ENCODE measurements around the gene ATN1. TPM values are rescaled to one million over a fixed set of nuclear protein-coding genes. Genes with fewer than 3 reads are reported as not detected.

The ATN1 gene
- total RNA-seq, 1 experiment from 2014 or later, result 62.0 TPM

DNA sequence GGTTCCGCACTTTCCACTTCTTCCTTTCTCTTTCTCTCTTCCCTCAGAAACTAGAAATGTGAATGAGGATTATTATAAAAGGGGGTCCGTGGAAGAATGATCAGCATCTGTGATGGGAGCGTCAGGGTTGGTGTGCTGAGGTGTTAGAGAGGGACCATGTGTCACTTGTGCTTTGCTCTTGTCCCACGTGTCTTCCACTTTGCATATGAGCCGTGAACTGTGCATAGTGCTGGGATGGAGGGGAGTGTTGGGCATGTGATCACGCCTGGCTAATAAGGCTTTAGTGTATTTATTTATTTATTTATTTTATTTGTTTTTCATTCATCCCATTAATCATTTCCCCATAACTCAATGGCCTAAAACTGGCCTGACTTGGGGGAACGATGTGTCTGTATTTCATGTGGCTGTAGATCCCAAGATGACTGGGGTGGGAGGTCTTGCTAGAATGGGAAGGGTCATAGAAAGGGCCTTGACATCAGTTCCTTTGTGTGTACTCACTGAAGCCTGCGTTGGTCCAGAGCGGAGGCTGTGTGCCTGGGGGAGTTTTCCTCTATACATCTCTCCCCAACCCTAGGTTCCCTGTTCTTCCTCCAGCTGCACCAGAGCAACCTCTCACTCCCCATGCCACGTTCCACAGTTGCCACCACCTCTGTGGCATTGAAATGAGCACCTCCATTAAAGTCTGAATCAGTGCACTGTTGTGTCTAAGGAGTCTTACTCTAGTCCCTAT lies 4.6 kb upstream of the ATN1 start:
- H3K4me1 Mint-ChIP-seq (ENCODE audit: low read depth, unreplicated experiment), result peaks cover 35% of the 10 kb centered on the region
- H3K27ac Mint-ChIP-seq (ENCODE audit: unreplicated experiment), result no peak overlapping the region
- no peak for DNase-seq
- no peaks in the 10 kb centered on the region for H3K27me3 Mint-ChIP-seq (ENCODE audit: unreplicated experiment)
- BruUV-seq (replicated peaks), result no TSS peak
- peaks cover 45% of the 10 kb centered on the region for H3K36me3 Mint-ChIP-seq (ENCODE audit: insufficient read depth, unreplicated experiment)
- no peaks in the 10 kb centered on the region for H3K9me3 Mint-ChIP-seq (ENCODE audit: low read depth, unreplicated experiment)
- TF ChIP-seq CTCF (IDR thresholded peaks at IDR 0.05; ENCODE audit: unreplicated experiment), result no peak
- CTCF ChIA-PET, result no interaction called here
- intact Hi-C loops (cut with micrococcal nuclease; ENCODE audit: unreplicated experiment), result no loop called here
- no peak overlapping the region for H3K4me3 Mint-ChIP-seq (ENCODE audit: low read depth, unreplicated experiment)

DNA sequence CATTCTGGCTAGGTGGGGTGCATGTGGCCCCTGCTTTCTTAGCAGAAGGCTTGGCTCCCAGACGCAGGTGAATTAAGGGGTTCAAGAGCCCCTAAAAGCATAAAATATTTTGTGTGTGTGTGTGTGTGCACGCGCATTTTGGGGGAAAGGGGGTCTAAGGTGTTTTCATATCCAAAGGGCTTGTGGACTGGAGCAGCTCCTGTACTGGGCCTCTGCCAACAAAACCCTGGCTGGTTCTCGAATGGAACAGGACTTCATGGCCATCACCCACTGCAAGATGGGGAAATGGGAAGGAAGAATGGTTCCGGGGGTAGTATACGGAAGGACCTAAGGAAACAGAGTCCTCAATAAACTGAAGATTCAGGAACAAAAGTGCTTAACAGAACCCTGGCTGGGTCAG lies 3.9 kb upstream of the ATN1 start:
- intact Hi-C loops (cut with micrococcal nuclease; ENCODE audit: unreplicated experiment), result no loop called here
- DNase-seq, result no peak
- peaks cover 38% of the 10 kb centered on the region for H3K4me1 Mint-ChIP-seq (ENCODE audit: low read depth, unreplicated experiment)
- no peak overlapping the region for H3K27ac Mint-ChIP-seq (ENCODE audit: unreplicated experiment)
- TF ChIP-seq CTCF (IDR thresholded peaks at IDR 0.05; ENCODE audit: unreplicated experiment), result no peak
- peaks cover 51% of the 10 kb centered on the region for H3K36me3 Mint-ChIP-seq (ENCODE audit: insufficient read depth, unreplicated experiment)
- H3K9me3 Mint-ChIP-seq (ENCODE audit: low read depth, unreplicated experiment), result no peaks in the 10 kb centered on the region
- no TSS peak for BruUV-seq (replicated peaks)
- no peak overlapping the region for H3K4me3 Mint-ChIP-seq (ENCODE audit: low read depth, unreplicated experiment)
- CTCF ChIA-PET, result interaction anchor here (2.8 kb wide), 1 partner anchor 54 kb away, joined by 24 read pairs; no protein-coding TSS in a partner anchor
- H3K27me3 Mint-ChIP-seq (ENCODE audit: unreplicated experiment), result no peaks in the 10 kb centered on the region

- no peaks in the 10 kb centered on the region for H3K27me3 Mint-ChIP-seq (ENCODE audit: unreplicated experiment)
- DNase-seq, result no peak
- intact Hi-C loops (cut with micrococcal nuclease; ENCODE audit: unreplicated experiment), result loop anchor here (5.0 kb wide), 1 partner anchor 58 kb away; the partner anchor contains the start of gene TPI1
- H3K9me3 Mint-ChIP-seq (ENCODE audit: low read depth, unreplicated experiment), result no peaks in the 10 kb centered on the region
- peaks cover 57% of the 10 kb centered on the region for H3K36me3 Mint-ChIP-seq (ENCODE audit: insufficient read depth, unreplicated experiment)
- CTCF ChIA-PET, result interaction anchor here (0.9 to 2.8 kb wide), 11 partner anchors 9 to 73 kb away, joined by 3 to 24 read pairs (median 5); partner anchors contain the start of genes C12orf57, ENO2, RNU7-1 and SPSB2
- H3K4me1 Mint-ChIP-seq (ENCODE audit: low read depth, unreplicated experiment), result peaks cover 52% of the 10 kb centered on the region
- no TSS peak for BruUV-seq (replicated peaks)
- TF ChIP-seq CTCF (IDR thresholded peaks at IDR 0.05; ENCODE audit: unreplicated experiment), result no peak
- H3K27ac Mint-ChIP-seq (ENCODE audit: unreplicated experiment), result peak overlapping the region; percentile 86
- H3K4me3 Mint-ChIP-seq (ENCODE audit: low read depth, unreplicated experiment), result peak overlapping the region; percentile 58
These were observed 2.6 kb upstream of the ATN1 start for GRCh38 chr12:6925239-6925539.

- BruUV-seq (replicated peaks), result no TSS peak
- Mint-ChIP-seq H3K9me3 (ENCODE audit: low read depth, unreplicated experiment) (no peaks in the 10 kb centered on the region), H3K27me3 (ENCODE audit: unreplicated experiment) (no peaks in the 10 kb centered on the region), H3K36me3 (ENCODE audit: insufficient read depth, unreplicated experiment) (peaks cover 57% of the 10 kb centered on the region), H3K27ac (ENCODE audit: unreplicated experiment) (peak overlapping the region; percentile 86), H3K4me1 (ENCODE audit: low read depth, unreplicated experiment) (peaks cover 57% of the 10 kb centered on the region), H3K4me3 (ENCODE audit: low read depth, unreplicated experiment) (peak overlapping the region; percentile 58)
- peak; percentile 62 for DNase-seq
- intact Hi-C loops (cut with micrococcal nuclease; ENCODE audit: unreplicated experiment), result loop anchor here (5.0 kb wide), 1 partner anchor 58 kb away; the partner anchor contains the start of gene TPI1
- no peak for TF ChIP-seq CTCF (IDR thresholded peaks at IDR 0.05; ENCODE audit: unreplicated experiment)
- CTCF ChIA-PET, result interaction anchor here (0.6 to 2.8 kb wide), 13 partner anchors 9 to 74 kb away, joined by 3 to 24 read pairs (median 5); partner anchors contain the start of genes C12orf57, ENO2, RNU7-1 and SPSB2
These were observed 2.0 kb upstream of the ATN1 start for GRCh38 chr12:6925540-6926279.
